Hematopoietic multipotent progenitor cell treated with erythropoietin and hydrocortisone succinate and interleukin-3 and kit ligand, for 4 days (in vitro differentiated cells): Measurements from ENCODE around the gene ERCC1.

Source experiments
- DNase-seq: peaks from one replicate; pipeline ENCODE4 v3.0.0-alpha.2; 2015

ERCC1 gene

DNA sequence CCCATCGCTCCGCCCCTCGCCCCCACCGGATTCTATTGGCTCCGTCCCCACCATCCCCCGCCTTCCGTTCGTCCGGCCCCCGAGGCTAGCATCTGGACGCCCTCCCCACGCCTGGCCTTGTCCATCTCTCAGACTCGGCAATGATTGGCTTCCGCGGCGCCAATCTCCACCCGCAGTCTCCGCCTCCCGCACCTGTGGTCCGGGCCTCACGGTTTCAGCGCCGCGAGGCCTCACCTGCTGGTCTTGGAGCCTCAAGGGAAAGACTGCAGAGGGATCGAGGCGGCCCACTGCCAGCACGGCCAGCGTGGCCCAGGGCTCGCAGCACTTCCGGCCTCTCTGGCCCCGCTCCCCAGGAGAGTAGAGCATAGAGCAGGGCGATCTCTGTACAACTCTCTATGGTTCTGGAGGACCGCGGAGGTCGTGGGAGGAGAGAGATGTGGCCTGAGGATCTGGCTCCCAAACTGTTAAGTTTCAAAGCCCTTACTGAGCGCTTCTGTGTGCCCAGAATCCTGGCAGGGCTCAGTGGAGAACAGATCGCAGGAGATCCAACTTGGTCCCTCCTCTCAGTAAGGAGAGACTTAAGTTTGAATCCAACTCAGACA is at the start of gene ERCC1:
TSS of gene ERCC1 (minus strand) at position 329 of the 602 bp plus-strand sequence. CDS start 543 bp downstream, outside the sequence.
- DNase-seq = peak; percentile 99

DNA sequence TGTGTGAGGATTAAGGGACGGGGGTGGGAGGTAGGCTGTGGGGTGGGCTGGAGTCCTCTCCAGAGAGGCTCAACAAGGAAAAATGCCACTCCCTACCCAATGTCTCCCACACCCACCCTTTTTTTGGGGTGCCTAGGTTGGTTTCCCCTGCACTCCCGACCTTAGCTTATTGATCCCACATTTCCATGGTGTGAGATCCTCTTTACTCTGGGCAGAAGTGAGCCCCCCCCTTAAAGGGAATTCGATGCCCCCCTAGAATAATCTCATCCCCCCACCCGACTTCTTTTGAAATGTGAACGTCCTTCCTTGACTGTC is 49.6 kb upstream of the ERCC1 start:
- DNase-seq = no peak

GRCh38 chr19:45472563-45473366 is 49.0 kb upstream of the ERCC1 start:
- DNase-seq = no peak

DNA sequence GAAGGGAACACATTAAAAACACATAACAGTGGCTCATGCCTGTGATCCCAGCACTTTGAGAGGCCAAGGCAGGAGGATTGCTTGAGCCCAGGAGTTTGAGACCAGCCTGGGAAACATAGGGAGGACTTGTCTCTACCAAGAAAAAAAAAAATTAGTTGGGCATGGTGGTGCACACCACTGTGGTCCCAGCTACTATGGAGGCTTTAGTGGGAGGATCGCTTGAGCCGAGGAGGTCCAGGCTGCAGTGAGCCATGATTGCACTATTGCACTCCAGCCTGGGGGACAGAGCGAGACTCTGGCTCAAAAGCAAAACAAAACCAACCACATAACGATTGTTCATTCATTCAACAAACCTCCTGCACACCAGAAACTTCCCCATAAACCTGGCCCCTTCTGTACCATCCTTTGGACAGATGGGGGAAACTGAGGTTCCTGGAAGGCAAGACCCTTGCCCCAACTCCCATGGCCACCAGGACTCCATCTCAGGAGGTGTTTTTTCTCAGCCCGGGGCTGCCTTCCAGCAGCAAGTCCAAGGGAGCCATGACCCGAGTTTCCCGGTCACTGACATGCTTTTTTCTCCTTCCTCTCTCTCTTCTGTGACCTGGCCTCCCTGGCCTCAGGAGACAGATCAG is 48.3 kb upstream of the ERCC1 start:
- DNase-seq = no peak

GRCh38 chr19:45471111-45471930 is 47.6 kb upstream of the ERCC1 start:
- no peak for DNase-seq

DNA sequence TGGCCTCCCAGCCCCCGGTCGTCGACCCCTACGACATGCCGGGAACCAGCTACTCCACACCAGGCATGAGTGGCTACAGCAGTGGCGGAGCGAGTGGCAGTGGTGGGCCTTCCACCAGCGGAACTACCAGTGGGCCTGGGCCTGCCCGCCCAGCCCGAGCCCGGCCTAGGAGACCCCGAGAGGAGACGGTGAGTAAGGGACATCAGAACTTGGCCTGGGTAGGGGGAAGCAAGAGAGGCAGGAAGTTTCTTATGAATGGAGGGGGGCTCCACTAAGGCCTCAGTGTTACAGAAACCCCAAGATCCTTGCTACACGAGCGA is 47.0 kb upstream of the ERCC1 start:
- no peak for DNase-seq

GRCh38 chr19:45469945-45470761 is 46.4 kb upstream of the ERCC1 start:
- DNase-seq = peak; percentile 22

- peak; percentile 98 for DNase-seq
These were observed 45.6 kb upstream of the ERCC1 start for GRCh38 chr19:45469132-45469944.

GRCh38 chr19:45468803-45469131 is 45.0 kb upstream of the ERCC1 start:
- peak; percentile 69 for DNase-seq

GRCh38 chr19:45468159-45468651 is 44.5 kb upstream of the ERCC1 start:
- DNase-seq = peak; percentile 43

DNA sequence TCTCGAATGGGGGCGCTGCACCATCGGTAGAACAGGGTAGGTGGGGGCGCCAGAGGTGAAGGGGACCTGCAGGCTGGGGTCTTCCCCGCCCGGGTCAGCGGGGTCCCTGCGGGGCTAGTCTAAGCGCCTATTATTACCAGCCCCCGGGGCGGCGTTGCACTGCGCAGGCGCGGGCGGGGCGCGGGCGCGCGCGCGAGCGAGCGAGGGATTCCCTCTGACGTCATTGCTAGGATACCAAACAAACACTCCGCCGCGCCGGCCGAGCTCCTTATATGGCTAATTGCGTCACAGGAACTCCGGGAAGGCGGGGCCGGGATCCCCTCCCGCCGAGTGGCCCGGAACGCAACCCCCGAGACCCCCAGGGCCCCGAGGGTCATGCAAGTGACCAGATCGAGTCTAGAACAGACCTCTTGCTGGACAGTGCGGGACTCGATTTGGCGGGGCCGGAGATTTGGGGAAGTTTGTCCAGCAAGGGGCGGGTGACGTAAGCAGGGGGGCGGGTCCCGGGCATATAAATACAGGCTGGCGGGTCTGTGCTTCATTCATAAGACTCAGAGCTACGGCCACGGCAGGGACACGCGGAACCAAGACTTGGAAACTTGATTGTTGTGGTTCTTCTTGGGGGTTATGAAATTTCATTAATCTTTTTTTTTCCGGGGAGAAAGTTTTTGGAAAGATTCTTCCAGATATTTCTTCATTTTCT is 43.9 kb upstream of the ERCC1 start, which contains the start of gene FOSB:
TSS of gene FOSB (plus strand) at position 541 of the 703 bp plus-strand sequence. CDS start 591 bp downstream, outside the sequence.
- peak; percentile 98 for DNase-seq

DNA sequence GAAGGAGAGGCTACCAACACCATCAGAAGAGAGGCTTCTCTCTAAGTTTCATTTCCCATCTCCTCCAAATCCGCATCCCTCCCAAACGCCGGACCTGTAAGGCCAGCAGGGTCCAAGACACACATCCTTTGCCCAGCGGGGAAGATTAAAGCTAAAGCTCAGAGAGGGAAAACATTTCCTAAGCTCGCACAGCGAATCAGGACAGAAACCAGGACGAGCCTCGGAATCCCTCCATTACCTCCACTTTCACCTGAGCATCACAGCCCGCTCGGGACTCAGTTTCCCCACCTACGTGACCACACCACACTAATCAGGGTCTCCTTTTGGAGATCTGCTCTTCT is 43.4 kb upstream of the ERCC1 start:
- no peak for DNase-seq

DNA sequence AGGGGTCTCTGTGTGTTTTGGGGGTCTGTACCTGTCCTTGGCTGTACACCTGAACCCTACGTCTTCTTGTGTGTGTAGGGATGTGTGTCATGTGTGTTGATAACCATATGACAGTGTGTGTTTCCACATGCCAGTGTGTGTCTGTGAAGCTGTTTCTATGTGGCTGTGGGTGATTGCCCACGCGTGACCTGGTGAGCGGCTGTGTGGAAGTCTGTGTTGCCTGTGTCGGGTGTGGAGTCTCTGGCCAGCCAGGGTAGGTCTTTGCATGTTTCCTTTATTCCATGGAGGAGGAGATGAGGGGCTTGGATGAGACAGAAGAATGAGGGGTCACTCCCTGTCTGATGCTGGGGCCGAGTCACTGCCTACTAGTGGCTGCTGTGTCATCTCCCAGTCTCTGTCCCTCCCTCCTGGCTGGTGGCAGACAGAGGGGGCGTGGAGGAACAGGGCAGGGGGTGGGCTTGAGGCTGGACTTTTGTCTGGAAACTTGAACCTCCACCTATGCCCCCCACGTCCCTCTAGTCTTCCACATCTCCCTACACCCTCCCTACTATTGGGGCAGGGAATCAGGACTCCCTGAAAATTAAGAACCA is 41.2 kb upstream of the ERCC1 start:
- DNase-seq = no peak

DNA sequence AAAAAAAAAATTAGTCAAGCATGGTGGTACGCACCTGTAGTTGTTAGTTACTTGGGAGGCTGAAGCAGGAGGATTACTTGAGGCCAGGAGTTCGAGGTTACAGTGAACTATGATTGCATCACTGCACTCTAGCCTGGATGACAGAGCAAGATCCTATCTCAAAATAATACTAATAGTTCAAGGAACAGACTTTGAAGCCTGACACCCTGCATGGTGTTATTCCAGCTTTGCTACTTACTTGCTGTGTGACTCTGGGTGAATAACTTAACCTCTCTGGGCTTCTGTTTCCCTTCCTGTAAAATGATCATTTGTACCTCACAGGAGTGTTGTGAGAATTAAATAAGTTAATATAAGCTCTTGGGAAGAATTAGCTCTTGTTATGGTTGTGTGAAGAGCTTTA is 40.6 kb upstream of the ERCC1 start:
- no peak for DNase-seq

- no peak for DNase-seq
These were observed 39.5 kb upstream of the ERCC1 start for GRCh38 chr19:45463241-45463640.

DNA sequence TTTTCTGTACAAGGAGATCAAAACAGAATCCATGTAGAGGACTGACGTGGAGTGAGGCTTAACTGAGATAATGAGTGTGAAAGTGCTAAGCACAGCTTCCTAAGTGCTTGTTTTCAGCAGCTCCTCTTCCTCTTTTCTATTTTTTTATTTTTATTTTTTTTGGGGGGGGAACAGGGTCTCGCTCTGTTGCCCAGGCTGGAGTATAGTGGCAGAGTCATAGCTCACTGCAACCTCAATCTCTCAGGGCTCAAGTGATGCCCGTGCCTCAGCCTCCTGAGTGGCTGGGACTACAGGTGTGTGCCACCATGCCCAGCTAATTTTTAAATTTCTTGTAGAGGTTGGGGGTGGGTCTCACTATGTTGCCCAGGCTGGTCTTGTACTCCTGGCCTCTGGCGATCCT is 38.5 kb upstream of the ERCC1 start:
- DNase-seq = no peak

GRCh38 chr19:45460807-45461347 is 37.2 kb upstream of the ERCC1 start:
- no peak for DNase-seq

DNA sequence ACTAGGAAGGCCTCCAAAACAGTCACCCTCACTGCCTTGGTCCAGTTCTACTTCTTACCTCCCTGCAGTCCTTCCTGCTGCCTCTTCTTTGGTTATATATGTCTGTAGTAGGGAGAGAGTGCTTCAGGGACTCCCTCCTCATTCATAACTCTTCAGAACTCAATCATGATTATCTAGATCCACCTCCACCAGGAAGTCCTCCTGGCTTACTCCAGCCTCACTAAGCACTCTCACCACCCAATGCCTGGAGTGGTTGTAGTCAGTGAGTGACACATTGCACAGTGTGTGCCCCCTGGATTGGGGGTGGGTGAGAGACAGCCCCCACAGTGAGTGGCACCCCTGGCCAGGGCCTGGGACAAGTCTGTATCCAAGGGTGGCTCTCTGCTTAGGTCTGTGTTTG is 34.1 kb upstream of the ERCC1 start:
- no peak for DNase-seq

DNA sequence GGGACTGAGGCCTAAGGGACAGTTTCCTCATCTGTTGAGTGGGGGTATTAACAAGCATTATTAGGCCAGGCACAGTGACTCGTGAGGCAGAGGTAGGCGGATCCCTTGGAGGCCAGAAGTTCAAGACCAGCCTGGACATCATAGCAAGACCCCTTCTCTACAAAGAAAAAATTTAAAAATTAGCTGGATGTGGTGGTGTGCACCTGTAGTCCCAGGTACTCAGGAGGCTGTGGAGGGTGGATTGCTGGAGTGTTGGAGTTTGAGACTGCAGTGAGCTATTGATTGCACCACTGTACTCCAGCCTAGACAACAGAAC is 32.7 kb upstream of the ERCC1 start:
- no peak for DNase-seq

- peak; percentile 79 for DNase-seq
These were observed 32.2 kb upstream of the ERCC1 start for GRCh38 chr19:45455707-45456499.
